HepG2 (cell line): ENCODE results near the gene NTMT1. TPM values are rescaled to one million over a fixed set of nuclear protein-coding genes. Genes with fewer than 3 reads are reported as not detected.

Experiments
- BHLHE40 ChIP-seq: IDR thresholded peaks from 2 replicates; pipeline ENCODE4 v1.6.1; 2011; ENCODE audit warnings: low read length, improper control_type of control experiment
- ISX ChIP-seq: sonication (generic); formaldehyde crosslinking; conservative IDR thresholded peaks from 2 replicates; pipeline ENCODE4 v1.5.0; 2020; ENCODE audit warnings: missing genetic modification reagents
- NFYC ChIP-seq: IDR thresholded peaks from 2 replicates; pipeline ENCODE4 v1.6.1; 2016; ENCODE audit warnings: missing genetic modification reagents, missing compliant biosample characterization
- SRSF4 ChIP-seq: fragments of 200-400 bp; formaldehyde crosslinking; IDR thresholded peaks from one replicate; pipeline ENCODE4 v1.6.1; 2018; ENCODE audit warnings: mild to moderate bottlenecking, low read depth, low read length, moderate library complexity; ENCODE audit not compliant: poor library complexity, severe bottlenecking
- ZNF12 ChIP-seq: sonication (generic); formaldehyde crosslinking; IDR thresholded peaks from 2 replicates; pipeline ENCODE4 v1.5.0; 2020; ENCODE audit warnings: missing genetic modification reagents
- ZNF256 ChIP-seq: sonication (generic); formaldehyde crosslinking; conservative IDR thresholded peaks from 2 replicates; pipeline ENCODE4 v1.4.0; 2020; ENCODE audit warnings: missing genetic modification reagents
- ZNF7 ChIP-seq: IDR thresholded peaks from 2 replicates; pipeline ENCODE4 v1.6.1; 2016; ENCODE audit warnings: missing biosample characterization, missing genetic modification reagents
- ZNF776 ChIP-seq: sonication (generic); formaldehyde crosslinking; IDR thresholded peaks from 2 replicates; pipeline ENCODE4 v1.4.0; 2020; ENCODE audit warnings: mild to moderate bottlenecking, missing genetic modification reagents
- polyA plus RNA-seq, 8 experiments: library from polyadenylated mRNA; depleted of rRNA in 3 of 8; stranded (reverse) in 7 of 8; unstranded in 1 of 8; fragments of >200 nt; fragmentation: Illumina TruSeq in 4 of 8; extraction: Trizol in 4 of 8; gene quantifications; 2 replicates each; pipeline versions ENCODE4 v1.2.1 to v1.2.3, GENCODE V29; 2011 to 2016; ENCODE audit warnings: low read depth in 4 of 8, missing spikeins in 1 of 8, mixed read lengths in 1 of 8; ENCODE audit not compliant: insufficient read depth in 1 of 8
- total RNA-seq, 5 experiments: library from RNA; depleted of rRNA; stranded (reverse); fragments of >200 nt; fragmentation: Illumina TruSeq; extraction: Trizol; gene quantifications; 2 replicates each; pipeline ENCODE4 v1.2.3, GENCODE V29; 2016; ENCODE audit warnings: low read depth in 1 of 5
- TF ChIP-seq, protein P1 (sequence below): sonication (generic); formaldehyde crosslinking; IDR thresholded peaks from 2 replicates; pipeline ENCODE4 v1.5.1; 2020; ENCODE audit warnings: mild to moderate bottlenecking, missing genetic modification reagents
- TF ChIP-seq, protein P2 (sequence below): sonication (generic); formaldehyde crosslinking; IDR thresholded peaks from 2 replicates; pipeline ENCODE4 v1.4.0; 2020; ENCODE audit warnings: mild to moderate bottlenecking, missing genetic modification reagents
- TF ChIP-seq, protein P3 (sequence below): sonication (generic); formaldehyde crosslinking; IDR thresholded peaks from 2 replicates; pipeline ENCODE4 v1.4.0; 2020; ENCODE audit warnings: missing genetic modification reagents
- TF ChIP-seq, protein P4 (sequence below): sonication (generic); formaldehyde crosslinking; IDR thresholded peaks from 2 replicates; pipeline ENCODE4 v1.5.0; 2020; ENCODE audit warnings: mild to moderate bottlenecking, missing genetic modification reagents
- TF ChIP-seq, protein P5 (sequence below): sonication (generic); formaldehyde crosslinking; IDR thresholded peaks from 2 replicates; pipeline ENCODE4 v1.4.0; 2020; ENCODE audit warnings: missing genetic modification reagents, borderline replicate concordance

Gene NTMT1
- total and polyA plus RNA-seq, 2 of the 13 experiments (the other 11 are each of a cell fraction or from before 2014, with no cell fraction given) = 49.1 to 53.8 TPM

DNA sequence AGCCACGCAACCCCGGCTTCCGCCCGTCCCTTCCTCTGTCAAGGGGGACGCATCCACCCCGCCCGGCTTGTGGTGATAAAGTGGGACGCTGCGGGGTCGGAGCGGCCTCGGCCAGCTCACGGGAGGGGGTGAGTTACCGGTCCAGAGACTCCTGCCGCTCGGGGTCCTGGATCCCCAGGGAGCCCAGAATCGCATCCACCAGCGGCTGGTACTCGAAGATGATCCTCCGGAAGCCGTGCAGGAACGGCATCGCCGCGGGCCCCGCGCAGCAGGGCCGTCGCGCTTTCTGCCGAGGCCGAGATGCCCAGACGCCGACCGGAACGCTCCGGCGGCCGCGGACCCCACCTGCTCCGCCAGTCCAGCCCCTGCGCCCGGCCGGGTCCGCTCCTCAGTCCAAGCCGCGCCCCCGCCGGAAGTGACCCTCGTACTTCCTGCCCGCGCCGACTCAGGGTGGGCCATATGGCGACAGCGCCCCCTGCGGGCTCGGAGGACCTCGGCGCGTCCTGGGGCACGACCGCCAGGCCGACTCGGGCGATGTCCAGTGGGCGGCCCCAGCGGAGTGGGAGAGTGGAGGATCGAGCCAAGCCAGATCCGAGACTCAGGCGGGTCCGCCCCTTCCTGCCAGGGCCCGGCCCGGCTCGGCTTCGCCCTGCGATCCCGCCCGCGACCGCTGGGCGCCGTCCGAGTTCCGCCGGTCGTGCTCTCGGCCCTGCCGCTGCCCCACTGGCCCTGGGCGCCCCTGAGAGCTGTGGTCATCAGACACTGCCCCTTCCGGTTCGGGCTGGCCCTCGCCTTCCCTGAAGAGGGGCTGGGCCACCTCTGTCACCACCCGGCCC lies 16.0 kb downstream of the NTMT1 start, which contains the start of gene ASB6 (continued):
- TF ChIP-seq, protein P1, sequence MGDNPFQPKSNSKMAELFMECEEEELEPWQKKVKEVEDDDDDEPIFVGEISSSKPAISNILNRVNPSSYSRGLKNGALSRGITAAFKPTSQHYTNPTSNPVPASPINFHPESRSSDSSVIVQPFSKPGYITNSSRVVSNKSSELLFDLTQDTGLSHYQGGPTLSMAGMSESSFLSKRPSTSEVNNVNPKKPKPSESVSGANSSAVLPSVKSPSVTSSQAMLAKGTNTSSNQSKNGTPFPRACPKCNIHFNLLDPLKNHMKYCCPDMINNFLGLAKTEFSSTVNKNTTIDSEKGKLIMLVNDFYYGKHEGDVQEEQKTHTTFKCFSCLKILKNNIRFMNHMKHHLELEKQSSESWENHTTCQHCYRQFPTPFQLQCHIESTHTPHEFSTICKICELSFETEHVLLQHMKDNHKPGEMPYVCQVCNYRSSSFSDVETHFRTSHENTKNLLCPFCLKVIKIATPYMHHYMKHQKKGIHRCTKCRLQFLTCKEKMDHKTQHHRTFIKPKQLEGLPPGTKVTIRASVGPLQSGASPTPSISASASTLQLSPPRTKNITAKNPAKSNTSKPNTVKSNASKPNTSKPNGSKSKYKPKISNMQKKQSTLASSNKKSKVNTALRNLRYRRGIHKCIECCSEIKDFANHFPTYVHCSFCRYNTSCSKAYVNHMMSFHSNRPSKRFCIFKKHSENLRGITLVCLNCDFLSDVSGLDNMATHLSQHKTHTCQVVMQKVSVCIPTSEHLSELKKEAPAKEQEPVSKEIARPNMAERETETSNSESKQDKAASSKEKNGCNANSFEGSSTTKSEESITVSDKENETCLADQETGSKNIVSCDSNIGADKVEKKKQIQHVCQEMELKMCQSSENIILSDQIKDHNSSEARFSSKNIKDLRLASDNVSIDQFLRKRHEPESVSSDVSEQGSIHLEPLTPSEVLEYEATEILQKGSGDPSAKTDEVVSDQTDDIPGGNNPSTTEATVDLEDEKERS (CRISPR knock-in tag) = peak; percentile 89
- no peak for TF ChIP-seq ISX (CRISPR knock-in tag)
- TF ChIP-seq NFYC (CRISPR knock-in tag) = peak; percentile 57
- 0 out of 2 replicates have a peak, but pooled peaks have one; percentile 50 for TF ChIP-seq BHLHE40
- no peak for TF ChIP-seq ZNF256 (CRISPR knock-in tag)
- TF ChIP-seq, protein P2, sequence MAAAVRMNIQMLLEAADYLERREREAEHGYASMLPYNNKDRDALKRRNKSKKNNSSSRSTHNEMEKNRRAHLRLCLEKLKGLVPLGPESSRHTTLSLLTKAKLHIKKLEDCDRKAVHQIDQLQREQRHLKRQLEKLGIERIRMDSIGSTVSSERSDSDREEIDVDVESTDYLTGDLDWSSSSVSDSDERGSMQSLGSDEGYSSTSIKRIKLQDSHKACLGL (CRISPR knock-in tag) = peak; percentile 59; the same call in 1 of the 2 replicates
- no peak for TF ChIP-seq SRSF4
- TF ChIP-seq, protein P3, sequence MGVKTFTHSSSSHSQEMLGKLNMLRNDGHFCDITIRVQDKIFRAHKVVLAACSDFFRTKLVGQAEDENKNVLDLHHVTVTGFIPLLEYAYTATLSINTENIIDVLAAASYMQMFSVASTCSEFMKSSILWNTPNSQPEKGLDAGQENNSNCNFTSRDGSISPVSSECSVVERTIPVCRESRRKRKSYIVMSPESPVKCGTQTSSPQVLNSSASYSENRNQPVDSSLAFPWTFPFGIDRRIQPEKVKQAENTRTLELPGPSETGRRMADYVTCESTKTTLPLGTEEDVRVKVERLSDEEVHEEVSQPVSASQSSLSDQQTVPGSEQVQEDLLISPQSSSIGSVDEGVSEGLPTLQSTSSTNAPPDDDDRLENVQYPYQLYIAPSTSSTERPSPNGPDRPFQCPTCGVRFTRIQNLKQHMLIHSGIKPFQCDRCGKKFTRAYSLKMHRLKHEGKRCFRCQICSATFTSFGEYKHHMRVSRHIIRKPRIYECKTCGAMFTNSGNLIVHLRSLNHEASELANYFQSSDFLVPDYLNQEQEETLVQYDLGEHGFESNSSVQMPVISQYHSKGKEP (CRISPR knock-in tag) = peak; percentile 19; the same call in 1 of the 2 replicates
- no peak; the same call in 1 of the 2 replicates for TF ChIP-seq ZNF776 (CRISPR knock-in tag)
- TF ChIP-seq, protein P4, sequence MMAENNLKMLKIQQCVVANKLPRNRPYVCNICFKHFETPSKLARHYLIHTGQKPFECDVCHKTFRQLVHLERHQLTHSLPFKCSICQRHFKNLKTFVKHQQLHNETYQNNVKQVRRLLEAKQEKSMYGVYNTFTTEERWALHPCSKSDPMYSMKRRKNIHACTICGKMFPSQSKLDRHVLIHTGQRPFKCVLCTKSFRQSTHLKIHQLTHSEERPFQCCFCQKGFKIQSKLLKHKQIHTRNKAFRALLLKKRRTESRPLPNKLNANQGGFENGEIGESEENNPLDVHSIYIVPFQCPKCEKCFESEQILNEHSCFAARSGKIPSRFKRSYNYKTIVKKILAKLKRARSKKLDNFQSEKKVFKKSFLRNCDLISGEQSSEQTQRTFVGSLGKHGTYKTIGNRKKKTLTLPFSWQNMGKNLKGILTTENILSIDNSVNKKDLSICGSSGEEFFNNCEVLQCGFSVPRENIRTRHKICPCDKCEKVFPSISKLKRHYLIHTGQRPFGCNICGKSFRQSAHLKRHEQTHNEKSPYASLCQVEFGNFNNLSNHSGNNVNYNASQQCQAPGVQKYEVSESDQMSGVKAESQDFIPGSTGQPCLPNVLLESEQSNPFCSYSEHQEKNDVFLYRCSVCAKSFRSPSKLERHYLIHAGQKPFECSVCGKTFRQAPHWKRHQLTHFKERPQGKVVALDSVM (CRISPR knock-in tag) = peak; percentile 66
- TF ChIP-seq, protein P5, sequence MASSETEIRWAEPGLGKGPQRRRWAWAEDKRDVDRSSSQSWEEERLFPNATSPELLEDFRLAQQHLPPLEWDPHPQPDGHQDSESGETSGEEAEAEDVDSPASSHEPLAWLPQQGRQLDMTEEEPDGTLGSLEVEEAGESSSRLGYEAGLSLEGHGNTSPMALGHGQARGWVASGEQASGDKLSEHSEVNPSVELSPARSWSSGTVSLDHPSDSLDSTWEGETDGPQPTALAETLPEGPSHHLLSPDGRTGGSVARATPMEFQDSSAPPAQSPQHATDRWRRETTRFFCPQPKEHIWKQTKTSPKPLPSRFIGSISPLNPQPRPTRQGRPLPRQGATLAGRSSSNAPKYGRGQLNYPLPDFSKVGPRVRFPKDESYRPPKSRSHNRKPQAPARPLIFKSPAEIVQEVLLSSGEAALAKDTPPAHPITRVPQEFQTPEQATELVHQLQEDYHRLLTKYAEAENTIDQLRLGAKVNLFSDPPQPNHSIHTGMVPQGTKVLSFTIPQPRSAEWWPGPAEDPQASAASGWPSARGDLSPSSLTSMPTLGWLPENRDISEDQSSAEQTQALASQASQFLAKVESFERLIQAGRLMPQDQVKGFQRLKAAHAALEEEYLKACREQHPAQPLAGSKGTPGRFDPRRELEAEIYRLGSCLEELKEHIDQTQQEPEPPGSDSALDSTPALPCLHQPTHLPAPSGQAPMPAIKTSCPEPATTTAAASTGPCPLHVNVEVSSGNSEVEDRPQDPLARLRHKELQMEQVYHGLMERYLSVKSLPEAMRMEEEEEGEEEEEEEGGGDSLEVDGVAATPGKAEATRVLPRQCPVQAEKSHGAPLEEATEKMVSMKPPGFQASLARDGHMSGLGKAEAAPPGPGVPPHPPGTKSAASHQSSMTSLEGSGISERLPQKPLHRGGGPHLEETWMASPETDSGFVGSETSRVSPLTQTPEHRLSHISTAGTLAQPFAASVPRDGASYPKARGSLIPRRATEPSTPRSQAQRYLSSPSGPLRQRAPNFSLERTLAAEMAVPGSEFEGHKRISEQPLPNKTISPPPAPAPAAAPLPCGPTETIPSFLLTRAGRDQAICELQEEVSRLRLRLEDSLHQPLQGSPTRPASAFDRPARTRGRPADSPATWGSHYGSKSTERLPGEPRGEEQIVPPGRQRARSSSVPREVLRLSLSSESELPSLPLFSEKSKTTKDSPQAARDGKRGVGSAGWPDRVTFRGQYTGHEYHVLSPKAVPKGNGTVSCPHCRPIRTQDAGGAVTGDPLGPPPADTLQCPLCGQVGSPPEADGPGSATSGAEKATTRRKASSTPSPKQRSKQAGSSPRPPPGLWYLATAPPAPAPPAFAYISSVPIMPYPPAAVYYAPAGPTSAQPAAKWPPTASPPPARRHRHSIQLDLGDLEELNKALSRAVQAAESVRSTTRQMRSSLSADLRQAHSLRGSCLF = no peak
- TF ChIP-seq ZNF7 (CRISPR knock-in tag) = no peak
- peak; percentile 52; the same call in 1 of the 2 replicates for TF ChIP-seq ZNF12
